Pancreas (tissue), 10 donors: ENCODE measurements around the gene FAM161B. TPM values are rescaled to one million over a fixed set of nuclear protein-coding genes. Genes with fewer than 3 reads are reported as not detected.

Source experiments
- ATAC-seq, 4 donors: fragments of 200-7000 bp; cut with Tn5 transposase; one replicate each; pipeline versions ENCODE4 v1.8.0 to v1.9.1; 2020; ENCODE audit warnings: mild to moderate bottlenecking in 4 of 4, moderate library complexity in 4 of 4
- DNase-seq, 6 donors: peaks; one replicate each; pipeline ENCODE4 v3.0.0-alpha.2; 2020
- FAIRE-seq: peaks from 2 replicates; lab custom pipeline; 2012; peaks lifted over from hg19 to GRCh38; lab: Jason Lieb, UNC
- H3K27ac ChIP-seq, 4 donors: fragments of 200-600 bp; sonication (generic); 1 replicate in 3 of 4; 2 replicates in 1 of 4; pipeline versions ENCODE4 v1.5.0 to v1.8.0; 2020
- H3K27me3 ChIP-seq, 4 donors: fragments of 200-600 bp; one replicate each; pipeline ENCODE4 v1.8.0; 2021
- H3K36me3 ChIP-seq, 3 donors: fragments of 200-600 bp; sonication (generic) in 1 of 3; one replicate each; pipeline versions ENCODE4 v1.5.0 to v1.8.0; 2020 to 2021
- H3K4me1 ChIP-seq, 3 donors: fragments of 200-600 bp; one replicate each; pipeline ENCODE4 v1.8.0; 2021
- H3K4me3 ChIP-seq, 4 donors: fragments of 200-600 bp; sonication (generic) in 2 of 4; one replicate each; pipeline versions ENCODE4 v1.5.0 to v1.8.0; 2020 to 2021
- H3K9me3 ChIP-seq, 4 donors: fragments of 200-600 bp; one replicate each; pipeline ENCODE4 v1.8.0; 2021
- WGBS, 2 donors: extraction: QIAGEN DNeasy Blood & Tissue Kit; methylation state at CpG; one replicate each; pipeline ENCODE4 v1.1.7; 2013; 5-methylcytosine and 5-hydroxymethylcytosine counted together
- intact Hi-C, 3 donors: fragments of 100-400 bp; cut with DNase I; formaldehyde crosslinking; loops; one replicate each; pipeline versions ENCODE4 v1.11.1 to v1.14.2; 2022
- polyA plus RNA-seq, 2 donors: library from polyadenylated mRNA; stranded (reverse); fragments of 200-250 nt; gene quantifications; one replicate each; pipeline ENCODE4 v1.2.3, GENCODE V29; 2013
- total RNA-seq, 6 donors: library from RNA; stranded (reverse); fragmentation: NEBNext Ultra II Directional in 4 of 6; extraction: Animal tissue kit (Norgen Biotek cat#: 25700) in 4 of 6; gene quantifications; one replicate each; pipeline versions ENCODE4 v1.2.1 to v1.2.4, GENCODE V29; 2021 to 2023
- TF ChIP-seq, protein P1 (sequence below), 4 donors: fragments of 200-600 bp; sonication (generic) in 3 of 4; IDR thresholded peaks; one replicate each; pipeline versions ENCODE4 v1.5.0 to v1.8.0; 2021; ENCODE audit warnings: antibody characterized with exemption in 4 of 4
- donor health status: healthy with polysubstance abuse.
- donor health status: DM: no; HTN: no; CAD: no; lungs with moderate emphysema.
- donor health status: DM: no; HTN: no; CAD: no.
- donor health status: control.
- donor health status: control.
- donor health status: Bipolar disorder and iron deficiency.
- donor health status: DM: yes; HTN: yes; CAD: no.
- donor health status: DM: no; HTN: no; CAD: no.
- donor health status: DM: no; HTN: no; CAD: no.
- donor health status: DM: yes; HTN: yes; CAD: no.

Gene FAM161B
- total and polyA plus RNA-seq, 8 donors: 0.97 to 2.0 (median 1.4) TPM

DNA sequence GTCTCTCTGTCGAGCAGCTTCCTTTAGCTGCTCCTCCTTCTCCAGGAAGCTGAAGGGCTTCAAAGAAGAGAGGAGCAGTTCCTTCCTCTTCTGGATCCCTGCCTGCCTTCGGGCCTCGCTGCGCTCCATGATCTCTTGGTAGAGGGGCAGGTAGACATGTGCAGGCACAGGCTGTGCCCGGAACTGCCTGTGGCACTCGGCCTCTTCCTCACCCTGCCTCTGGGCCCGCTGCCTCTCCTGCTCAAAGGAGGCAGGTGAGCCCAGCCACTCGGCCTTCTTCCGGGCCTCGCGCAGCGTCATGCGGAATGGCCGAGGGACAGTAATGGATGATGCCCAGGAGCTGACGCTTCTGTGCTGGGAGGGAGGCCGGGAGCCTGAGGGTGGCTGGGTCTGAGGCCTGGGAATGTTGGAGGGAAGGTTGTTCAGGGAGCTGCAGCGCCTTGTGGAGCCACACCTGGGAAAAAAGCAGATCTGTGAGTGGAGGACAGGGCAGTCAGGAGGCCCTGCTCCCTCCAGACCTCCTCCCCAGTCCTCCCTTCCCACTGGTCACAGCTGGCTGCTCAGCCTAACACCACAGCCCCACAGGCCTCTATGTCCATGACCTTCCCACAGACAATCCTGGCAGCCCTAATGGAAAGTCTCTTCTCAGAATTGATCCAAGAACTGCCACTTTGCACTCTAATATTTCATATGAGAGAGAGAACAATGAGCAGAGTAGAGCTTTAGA, 5.3 kb downstream of the FAM161B start:
- intact Hi-C loops: no loop called here
- peak; percentile 23 to 78 (median 52) for DNase-seq
- FAIRE-seq: no peak
- no peak overlapping the region for H3K4me3 ChIP-seq
- WGBS, 2 donors: 60 to 72% methylated on average over 17 of the region's 17 CpGs
- H3K27ac ChIP-seq: peak overlapping the region in 2 of 4 donors; percentile 41 to 47
- peaks cover 7 to 11% (median 10%) of the 10 kb centered on the region in 3 donors for H3K4me1 ChIP-seq
- no peaks in the 10 kb centered on the region for H3K36me3 ChIP-seq
- no peaks in the 10 kb centered on the region for H3K27me3 ChIP-seq
- H3K9me3 ChIP-seq: no peaks in the 10 kb centered on the region
- TF ChIP-seq, protein P1, sequence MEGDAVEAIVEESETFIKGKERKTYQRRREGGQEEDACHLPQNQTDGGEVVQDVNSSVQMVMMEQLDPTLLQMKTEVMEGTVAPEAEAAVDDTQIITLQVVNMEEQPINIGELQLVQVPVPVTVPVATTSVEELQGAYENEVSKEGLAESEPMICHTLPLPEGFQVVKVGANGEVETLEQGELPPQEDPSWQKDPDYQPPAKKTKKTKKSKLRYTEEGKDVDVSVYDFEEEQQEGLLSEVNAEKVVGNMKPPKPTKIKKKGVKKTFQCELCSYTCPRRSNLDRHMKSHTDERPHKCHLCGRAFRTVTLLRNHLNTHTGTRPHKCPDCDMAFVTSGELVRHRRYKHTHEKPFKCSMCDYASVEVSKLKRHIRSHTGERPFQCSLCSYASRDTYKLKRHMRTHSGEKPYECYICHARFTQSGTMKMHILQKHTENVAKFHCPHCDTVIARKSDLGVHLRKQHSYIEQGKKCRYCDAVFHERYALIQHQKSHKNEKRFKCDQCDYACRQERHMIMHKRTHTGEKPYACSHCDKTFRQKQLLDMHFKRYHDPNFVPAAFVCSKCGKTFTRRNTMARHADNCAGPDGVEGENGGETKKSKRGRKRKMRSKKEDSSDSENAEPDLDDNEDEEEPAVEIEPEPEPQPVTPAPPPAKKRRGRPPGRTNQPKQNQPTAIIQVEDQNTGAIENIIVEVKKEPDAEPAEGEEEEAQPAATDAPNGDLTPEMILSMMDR (IDR thresholded peaks at IDR 0.05): no peak
- ATAC-seq: peak; percentile 52 to 79 (median 64)

DNA sequence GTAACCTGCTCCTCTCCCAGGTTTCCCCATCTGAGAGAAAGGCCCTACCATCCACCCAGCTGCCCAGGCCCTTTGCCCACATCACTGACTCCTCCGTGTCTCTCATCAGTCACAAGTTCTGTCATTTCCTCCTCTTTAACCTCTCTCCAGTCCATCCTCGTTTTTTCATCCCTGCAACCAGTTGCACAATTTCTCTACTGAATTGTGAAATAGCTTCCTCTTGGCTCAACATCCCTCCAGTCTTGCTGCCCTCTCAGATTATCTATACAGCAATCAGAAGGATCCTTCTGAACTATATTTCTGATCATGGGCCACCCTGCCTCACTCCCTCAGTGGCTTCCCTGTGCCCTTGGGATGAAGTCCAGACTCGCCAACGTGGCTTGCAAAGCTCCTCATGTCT, 6.8 kb downstream of the FAM161B start:
- intact Hi-C loops: no loop called here
- ATAC-seq (peak in 3 of 4 donors; percentile 9 to 58 (median 14)), DNase-seq (no peak), FAIRE-seq (no peak)
- H3K36me3 ChIP-seq: no peaks in the 10 kb centered on the region
- TF ChIP-seq, protein P1 (IDR thresholded peaks at IDR 0.05): no peak
- H3K9me3 ChIP-seq: no peaks in the 10 kb centered on the region
- H3K4me1 ChIP-seq: peaks cover 7 to 10% (median 8%) of the 10 kb centered on the region in 3 donors
- no peak overlapping the region for H3K27ac ChIP-seq
- no peak overlapping the region for H3K4me3 ChIP-seq
- no peaks in the 10 kb centered on the region for H3K27me3 ChIP-seq
- WGBS, 2 donors: 61 to 63% methylated on average over 4 of the region's 4 CpGs

DNA sequence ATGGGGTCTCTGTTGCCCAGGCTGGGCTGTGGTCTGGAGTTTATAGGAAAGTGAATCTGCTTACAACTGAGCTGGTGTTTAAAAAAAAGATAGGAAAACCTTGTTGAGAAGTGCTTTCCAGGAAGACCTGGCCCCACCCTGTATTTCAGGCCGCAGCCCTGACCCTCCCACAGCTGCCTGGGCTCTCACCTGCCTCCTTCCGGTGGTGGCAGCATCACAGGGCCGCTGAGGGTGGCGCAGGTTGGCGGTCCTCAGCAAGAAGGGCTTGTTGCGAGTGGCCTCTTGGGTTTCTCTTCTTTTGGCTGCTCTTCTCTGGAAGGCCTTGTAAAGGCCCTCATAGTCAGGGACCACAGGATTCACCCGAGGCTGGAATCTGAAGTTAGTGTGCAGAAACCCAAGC, 7.7 kb downstream of the FAM161B start:
- H3K27ac ChIP-seq: no peak overlapping the region
- peaks cover 7 to 10% (median 8%) of the 10 kb centered on the region in 3 donors for H3K4me1 ChIP-seq
- 94 to 96% methylated on average over 7 of the region's 7 CpGs for WGBS, 2 donors
- DNase-seq (no peak), ATAC-seq (no peak), FAIRE-seq (no peak)
- no peak overlapping the region for H3K4me3 ChIP-seq
- H3K27me3 ChIP-seq: no peaks in the 10 kb centered on the region
- no peaks in the 10 kb centered on the region for H3K9me3 ChIP-seq
- H3K36me3 ChIP-seq: no peaks in the 10 kb centered on the region
- intact Hi-C loops: no loop called here
- TF ChIP-seq, protein P1 (IDR thresholded peaks at IDR 0.05): no peak

DNA sequence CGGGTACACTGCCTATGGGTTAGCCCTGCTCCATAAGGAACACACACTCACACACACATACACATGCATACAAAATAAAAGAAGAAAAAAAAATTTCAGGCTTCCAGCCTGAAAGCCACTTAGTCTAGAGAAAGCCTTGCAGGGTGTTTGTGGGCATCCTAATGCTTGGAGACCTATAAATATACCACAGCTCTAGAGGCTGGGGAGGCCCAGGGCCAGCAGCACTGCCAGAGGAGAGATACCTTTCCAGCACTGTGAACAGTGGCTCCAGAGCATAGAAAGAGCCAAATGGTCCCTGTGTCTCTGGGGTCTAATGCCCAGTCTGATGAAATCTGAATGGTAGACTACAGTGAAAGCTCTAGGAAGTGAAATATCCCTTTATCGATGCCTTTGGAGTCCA, 12.9 kb downstream of the FAM161B start:
- H3K27ac ChIP-seq: no peak overlapping the region
- ATAC-seq: no peak
- no peak for FAIRE-seq
- DNase-seq: no peak
- H3K27me3 ChIP-seq: no peaks in the 10 kb centered on the region
- peaks cover 0 to 10% (median 5%) of the 10 kb centered on the region in 3 donors for H3K36me3 ChIP-seq
- intact Hi-C loops: no loop called here
- H3K9me3 ChIP-seq: no peaks in the 10 kb centered on the region
- 96% methylated on average over 2 of the region's 2 CpGs for WGBS, 2 donors
- H3K4me1 ChIP-seq: peaks cover 0 to 5% (median 0%) of the 10 kb centered on the region in 3 donors
- no peak overlapping the region for H3K4me3 ChIP-seq
- TF ChIP-seq, protein P1 (IDR thresholded peaks at IDR 0.05): no peak

DNA sequence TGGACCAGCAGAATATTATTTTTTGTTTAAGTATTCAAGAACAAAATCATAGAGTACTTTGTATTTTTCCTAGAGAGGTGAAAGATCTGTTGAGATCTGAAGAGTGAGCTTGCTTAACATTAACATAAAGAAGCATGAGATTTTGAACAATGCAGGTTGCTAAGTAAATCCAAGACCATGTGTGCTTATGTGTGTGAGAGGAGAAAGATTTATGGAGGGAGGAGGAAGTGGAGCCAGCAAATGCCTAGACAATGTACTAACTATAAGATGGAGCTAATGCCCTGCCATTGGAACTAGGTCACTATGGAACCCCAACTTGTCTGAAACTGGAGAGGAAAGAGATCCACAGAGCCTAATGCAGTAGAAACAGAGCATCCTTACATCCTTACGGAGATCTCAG, 13.3 kb downstream of the FAM161B start:
- H3K36me3 ChIP-seq: peaks cover 0 to 15% (median 5%) of the 10 kb centered on the region in 3 donors
- ATAC-seq (no peak), DNase-seq (no peak), FAIRE-seq (no peak)
- WGBS, 2 donors: 100% methylated on average over 1 of the region's 1 CpG
- intact Hi-C loops: no loop called here
- H3K4me3 ChIP-seq: no peak overlapping the region
- TF ChIP-seq, protein P1 (IDR thresholded peaks at IDR 0.05): no peak
- H3K27me3 ChIP-seq: no peaks in the 10 kb centered on the region
- H3K9me3 ChIP-seq: no peaks in the 10 kb centered on the region
- no peak overlapping the region for H3K27ac ChIP-seq
- H3K4me1 ChIP-seq: peaks cover 0 to 5% (median 0%) of the 10 kb centered on the region in 3 donors
